Mesenchymal stem cell (in vitro differentiated cells and primary cell): ENCODE measurements around the gene SLC25A44.
A peak's percentile ranks its signal among the peaks of the same experiment; 100 is the strongest.

Source experiments
- DNase-seq: peaks from one replicate; pipeline ENCODE4 v3.0.0-alpha.2; 2013
- H2AFZ ChIP-seq: one replicate; pipeline ENCODE4 v1.6.1; 2013; ENCODE audit warnings: low read depth, mild to moderate bottlenecking, control low read depth, inconsistent platforms, low read length, moderate library complexity
- H2AK5ac ChIP-seq: 2 replicates; pipeline ENCODE4 v1.6.1; 2013; ENCODE audit warnings: low read length, moderate library complexity, mild to moderate bottlenecking, inconsistent platforms; ENCODE audit not compliant: severe bottlenecking
- H2BK120ac ChIP-seq: one replicate; pipeline ENCODE4 v1.6.1; 2013; ENCODE audit warnings: low read depth, mild to moderate bottlenecking, inconsistent platforms, low read length, moderate library complexity
- H2BK12ac ChIP-seq, 2 experiments: one replicate each; pipeline ENCODE4 v1.6.1; 2013; ENCODE audit warnings: inconsistent platforms in 2 of 2, low read length in 2 of 2, mild to moderate bottlenecking in 2 of 2, moderate library complexity in 2 of 2, control low read depth in 1 of 2
- H2BK15ac ChIP-seq: one replicate; pipeline ENCODE4 v1.6.1; 2013; ENCODE audit warnings: mild to moderate bottlenecking, low read depth, inconsistent platforms; ENCODE audit not compliant: poor library complexity, severe bottlenecking
- H2BK5ac ChIP-seq: 2 replicates; pipeline ENCODE4 v1.6.1; 2013; ENCODE audit warnings: low read depth, mild to moderate bottlenecking, low read length, control low read depth, inconsistent platforms; ENCODE audit not compliant: poor library complexity, severe bottlenecking
- H3K14ac ChIP-seq, 2 experiments: one replicate each; pipeline ENCODE4 v1.6.1; 2013; ENCODE audit warnings: inconsistent platforms in 2 of 2, low read length in 2 of 2, control low read depth in 1 of 2, mild to moderate bottlenecking in 1 of 2, moderate library complexity in 1 of 2
- H3K18ac ChIP-seq, 2 experiments: one replicate each; pipeline ENCODE4 v1.6.1; 2013; ENCODE audit warnings: inconsistent platforms in 2 of 2, low read length in 2 of 2, control low read depth in 1 of 2, low read depth in 1 of 2, mild to moderate bottlenecking in 1 of 2
- H3K23ac ChIP-seq, 2 experiments: one replicate each; pipeline ENCODE4 v1.6.1; 2013; ENCODE audit warnings: inconsistent platforms in 2 of 2, low read length in 2 of 2, mild to moderate bottlenecking in 2 of 2, moderate library complexity in 2 of 2, control low read depth in 1 of 2
- H3K27ac ChIP-seq: 2 replicates; pipeline ENCODE4 v1.5.1; 2013; ENCODE audit warnings: mild to moderate bottlenecking, moderate library complexity, low read length, control low read depth, inconsistent platforms; ENCODE audit not compliant: poor library complexity, severe bottlenecking
- H3K27me3 ChIP-seq, 2 experiments: 2 replicates each; pipeline versions ENCODE4 v1.6.1 to v1.7.0; 2013; ENCODE audit warnings: low read length in 2 of 2, mild to moderate bottlenecking in 2 of 2, moderate library complexity in 2 of 2, control low read depth in 1 of 2, inconsistent platforms in 1 of 2; ENCODE audit not compliant: control insufficient read depth in 1 of 2, insufficient read depth in 1 of 2
- H3K36me3 ChIP-seq, 2 experiments: 2 replicates each; pipeline versions ENCODE4 v1.6.1 to v1.7.0; 2013; ENCODE audit warnings: low read length in 2 of 2, control low read depth in 1 of 2, inconsistent platforms in 1 of 2, low read depth in 1 of 2, mild to moderate bottlenecking in 1 of 2; ENCODE audit not compliant: insufficient read depth in 2 of 2, control insufficient read depth in 1 of 2
- H3K4ac ChIP-seq, 2 experiments: one replicate each; pipeline ENCODE4 v1.6.1; 2013; ENCODE audit warnings: inconsistent platforms in 2 of 2, low read length in 2 of 2, mild to moderate bottlenecking in 2 of 2, moderate library complexity in 2 of 2, control low read depth in 1 of 2, low read depth in 1 of 2
- H3K4me1 ChIP-seq: 2 replicates; pipeline ENCODE4 v1.6.1; 2013; ENCODE audit warnings: low read depth, low read length, control low read depth; ENCODE audit not compliant: control insufficient read depth, insufficient read depth
- H3K4me2 ChIP-seq: 2 replicates; pipeline ENCODE4 v1.6.1; 2013; ENCODE audit warnings: low read length, mild to moderate bottlenecking, inconsistent platforms; ENCODE audit not compliant: poor library complexity, severe bottlenecking
- H3K4me3 ChIP-seq, 2 experiments: 2 replicates each; pipeline versions ENCODE4 v1.5.1 to v1.7.0; 2013; ENCODE audit warnings: low read length in 2 of 2, mild to moderate bottlenecking in 2 of 2, control low read depth in 1 of 2, low read depth in 1 of 2; ENCODE audit not compliant: insufficient read depth in 1 of 2
- H3K79me1 ChIP-seq: replicated peaks from 2 replicates; pipeline ENCODE4 v1.6.1; 2013; ENCODE audit warnings: mild to moderate bottlenecking, control low read depth, low read length, inconsistent platforms; ENCODE audit not compliant: poor library complexity, severe bottlenecking
- H3K9ac ChIP-seq: 2 replicates; pipeline ENCODE4 v1.7.0; 2013; ENCODE audit warnings: mild to moderate bottlenecking, low read length, moderate library complexity
- H3K9me3 ChIP-seq: 2 replicates; pipeline ENCODE4 v1.7.0; 2013; ENCODE audit warnings: mild to moderate bottlenecking, low read length; ENCODE audit not compliant: control insufficient read depth
- H4K8ac ChIP-seq: one replicate; pipeline ENCODE4 v1.6.1; 2013; ENCODE audit warnings: inconsistent platforms, mild to moderate bottlenecking, low read length, moderate library complexity
- H4K91ac ChIP-seq: one replicate; pipeline ENCODE4 v1.6.1; 2013; ENCODE audit warnings: mild to moderate bottlenecking, low read length, inconsistent platforms
- WGBS: methylation state at CpG from one replicate; pipeline ENCODE4 v1.1.7; 2013; ENCODE audit warnings: mixed read lengths; 5-methylcytosine and 5-hydroxymethylcytosine counted together

The SLC25A44 gene

DNA sequence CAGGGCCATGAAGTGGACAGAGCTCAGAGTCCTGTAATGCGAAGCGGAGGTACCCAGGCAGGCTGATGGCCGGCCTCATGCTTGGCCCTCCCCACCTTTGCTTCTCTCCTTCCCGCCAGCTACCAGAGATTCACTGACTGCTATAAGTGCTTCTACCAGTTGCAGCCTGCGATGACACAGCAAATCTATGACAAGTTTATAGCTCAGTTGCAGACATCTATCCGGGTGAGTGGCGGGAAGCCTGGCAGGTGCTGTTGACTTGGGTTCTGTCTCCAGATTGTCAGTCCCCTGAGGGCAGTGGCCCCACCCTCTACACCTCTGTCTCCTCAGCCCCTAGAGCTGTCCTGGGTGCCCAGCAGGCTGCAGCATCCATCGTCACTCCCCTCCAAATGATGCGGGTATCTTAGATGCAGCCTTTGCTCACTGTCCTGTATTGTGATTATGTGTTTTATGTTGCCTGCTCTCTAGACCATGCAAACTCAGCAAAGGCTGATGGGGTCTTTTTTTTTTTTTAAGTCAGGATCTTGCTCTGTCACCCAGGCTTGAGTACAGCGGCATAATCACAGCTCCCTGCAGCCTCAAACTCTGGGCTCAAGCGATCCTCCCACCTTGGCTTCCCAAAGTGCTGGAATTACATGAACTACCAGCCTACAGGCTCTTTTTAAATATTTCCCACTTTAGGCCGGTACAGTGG lies 38.4 kb downstream of the SLC25A44 start:
- Histone ChIP-seq H3K4me2 (no peak overlapping the region), H3K4ac (no peak overlapping the region), H2AFZ (no peak overlapping the region), H2BK5ac (no peak overlapping the region), H3K9me3 (no peaks in the 10 kb centered on the region), H3K23ac (no peak overlapping the region), H3K36me3 (peaks cover 30 to 37% of the 10 kb centered on the region in 2 experiments), H3K4me3 (no peak overlapping the region), H3K27me3 (no peaks in the 10 kb centered on the region), H2BK15ac (no peak overlapping the region), H2BK12ac (no peak overlapping the region), H3K4me1 (peaks cover 7% of the 10 kb centered on the region), H4K91ac (no peak overlapping the region), H3K14ac (no peak overlapping the region), H3K9ac (peak overlapping the region; percentile 9), H2AK5ac (no peak overlapping the region), H3K27ac (no peak overlapping the region), H4K8ac (no peak overlapping the region), H2BK120ac (no peak overlapping the region), H3K18ac (peak overlapping the region in 1 of 2 experiments; percentile 64), H3K79me1 (peaks cover 3% of the 10 kb centered on the region)
- DNase-seq, result no peak
- 89% methylated on average over 12 of the region's 12 CpGs for WGBS

- Histone ChIP-seq H2BK15ac (no peak overlapping the region), H3K9me3 (no peaks in the 10 kb centered on the region), H3K4me1 (peaks cover 7% of the 10 kb centered on the region), H4K91ac (no peak overlapping the region), H3K18ac (peak overlapping the region in 1 of 2 experiments; percentile 42), H3K27ac (peak overlapping the region; percentile 56), H3K79me1 (peaks cover 3% of the 10 kb centered on the region), H3K14ac (no peak overlapping the region), H2BK5ac (no peak overlapping the region), H4K8ac (no peak overlapping the region), H3K23ac (no peak overlapping the region), H3K4me2 (no peak overlapping the region), H3K27me3 (no peaks in the 10 kb centered on the region), H2BK12ac (peak overlapping the region in 1 of 2 experiments; percentile 71), H3K36me3 (peaks cover 30 to 40% of the 10 kb centered on the region in 2 experiments), H3K9ac (peak overlapping the region; percentile 81), H2BK120ac (no peak overlapping the region), H3K4me3 (peak overlapping the region in 1 of 2 experiments; percentile 38), H3K4ac (peak overlapping the region in 1 of 2 experiments; percentile 17), H2AFZ (no peak overlapping the region), H2AK5ac (peak overlapping the region; percentile 14)
- DNase-seq, result peak; percentile 81
- WGBS, result 39% methylated on average over 4 of the region's 5 CpGs
These were observed 39.7 kb downstream of the SLC25A44 start for GRCh38 chr1:156233426-156234127.

GRCh38 chr1:156236164-156236563 lies 42.3 kb downstream of the SLC25A44 start:
- no peak overlapping the region for H3K27ac ChIP-seq

GRCh38 chr1:156238248-156238647 lies 44.3 kb downstream of the SLC25A44 start:
- peaks cover 40 to 43% of the 10 kb centered on the region in 2 experiments for H3K36me3 ChIP-seq
- H3K18ac ChIP-seq, result no peak overlapping the region
- H3K23ac ChIP-seq, result no peak overlapping the region
- H2BK5ac ChIP-seq, result no peak overlapping the region
- no peak overlapping the region for H4K8ac ChIP-seq
- H3K9me3 ChIP-seq, result no peaks in the 10 kb centered on the region
- no peaks in the 10 kb centered on the region for H3K27me3 ChIP-seq
- H2AK5ac ChIP-seq, result no peak overlapping the region
- no peak overlapping the region for H3K4me2 ChIP-seq
- DNase-seq, result no peak
- H3K27ac ChIP-seq, result no peak overlapping the region
- 96% methylated on average over 5 of the region's 5 CpGs for WGBS
- no peak overlapping the region for H2BK12ac ChIP-seq
- H3K4me1 ChIP-seq, result peaks cover 24% of the 10 kb centered on the region
- H3K14ac ChIP-seq, result no peak overlapping the region
- no peak overlapping the region for H2BK120ac ChIP-seq
- no peak overlapping the region for H3K9ac ChIP-seq
- no peak overlapping the region for H2AFZ ChIP-seq
- no peak overlapping the region for H4K91ac ChIP-seq
- no peak overlapping the region for H3K4me3 ChIP-seq
- H3K79me1 ChIP-seq, result no peaks in the 10 kb centered on the region
- no peak overlapping the region for H2BK15ac ChIP-seq
- no peak overlapping the region for H3K4ac ChIP-seq

More at GRCh38 chr1:156236164-156236563, 42.3 kb downstream of the SLC25A44 start:
- no peak overlapping the region for H2AK5ac ChIP-seq
- H2BK15ac ChIP-seq, result no peak overlapping the region
- no peak for DNase-seq
- no peak overlapping the region for H2AFZ ChIP-seq
- no peak overlapping the region for H3K9ac ChIP-seq
- H2BK120ac ChIP-seq, result no peak overlapping the region
- H3K36me3 ChIP-seq, result peaks cover 43% of the 10 kb centered on the region in 2 experiments
- no peak overlapping the region for H3K14ac ChIP-seq
- H4K8ac ChIP-seq, result no peak overlapping the region
- H2BK12ac ChIP-seq, result no peak overlapping the region
- no peak overlapping the region for H3K4me3 ChIP-seq
- H2BK5ac ChIP-seq, result no peak overlapping the region
- H3K79me1 ChIP-seq, result peaks cover 3% of the 10 kb centered on the region
- WGBS, result 97% methylated on average over 12 of the region's 12 CpGs
- H3K18ac ChIP-seq, result no peak overlapping the region
- no peak overlapping the region for H3K4ac ChIP-seq
- no peaks in the 10 kb centered on the region for H3K27me3 ChIP-seq
- no peak overlapping the region for H3K23ac ChIP-seq
- H4K91ac ChIP-seq, result no peak overlapping the region
- H3K4me1 ChIP-seq, result peaks cover 13% of the 10 kb centered on the region
- H3K9me3 ChIP-seq, result no peaks in the 10 kb centered on the region
- H3K4me2 ChIP-seq, result no peak overlapping the region
